HFFc6 (cell line): Measurements from ENCODE around the gene M1AP. TPM values are rescaled to one million over a fixed set of nuclear protein-coding genes. Genes with fewer than 3 reads are reported as not detected.

Source experiments
- DNase-seq: peaks from one replicate; pipeline ENCODE4 v3.0.0-alpha.2; 2018
- H3K27ac Mint-ChIP-seq: 2 replicates; pipeline ENCODE4 v1.8.0; 2020; ENCODE audit warnings: mild to moderate bottlenecking, mixed read lengths
- H3K27me3 Mint-ChIP-seq: 2 replicates; pipeline ENCODE4 v1.8.0; 2021; ENCODE audit warnings: mild to moderate bottlenecking, moderate library complexity, mixed read lengths; ENCODE audit not compliant: insufficient read depth
- H3K36me3 Mint-ChIP-seq: 2 replicates; pipeline ENCODE4 v1.8.0; 2021; ENCODE audit warnings: low read depth, mixed read lengths
- H3K4me1 Mint-ChIP-seq: 2 replicates; pipeline ENCODE4 v1.8.0; 2020; ENCODE audit warnings: low read depth, mixed read lengths
- H3K4me3 Mint-ChIP-seq: 2 replicates; pipeline ENCODE4 v1.8.0; 2020; ENCODE audit warnings: mild to moderate bottlenecking, moderate library complexity, mixed read lengths
- H3K9me3 Mint-ChIP-seq: 2 replicates; pipeline ENCODE4 v1.8.0; 2020; ENCODE audit warnings: mild to moderate bottlenecking, mixed read lengths
- total RNA-seq, 6 experiments: library from RNA; stranded (reverse); fragmentation: NEBNext Ultra II Directional; extraction: Animal tissue kit (Norgen Biotek cat#: 25700); gene quantifications; 2 replicates in 1 of 6; 3 replicates in 5 of 6; pipeline ENCODE4 v1.2.3, GENCODE V29; 2021
- TF ChIP-seq, protein P1 (sequence below): fragments of 200-600 bp; sonication (generic); IDR thresholded peaks from 2 replicates; pipeline ENCODE4 v1.5.0; 2021; ENCODE audit warnings: antibody characterized with exemption, mild to moderate bottlenecking

M1AP gene
- total RNA-seq, 6 experiments from 2014 or later: 0.14 to 0.38 (median 0.17) TPM; not detected in 1

DNA sequence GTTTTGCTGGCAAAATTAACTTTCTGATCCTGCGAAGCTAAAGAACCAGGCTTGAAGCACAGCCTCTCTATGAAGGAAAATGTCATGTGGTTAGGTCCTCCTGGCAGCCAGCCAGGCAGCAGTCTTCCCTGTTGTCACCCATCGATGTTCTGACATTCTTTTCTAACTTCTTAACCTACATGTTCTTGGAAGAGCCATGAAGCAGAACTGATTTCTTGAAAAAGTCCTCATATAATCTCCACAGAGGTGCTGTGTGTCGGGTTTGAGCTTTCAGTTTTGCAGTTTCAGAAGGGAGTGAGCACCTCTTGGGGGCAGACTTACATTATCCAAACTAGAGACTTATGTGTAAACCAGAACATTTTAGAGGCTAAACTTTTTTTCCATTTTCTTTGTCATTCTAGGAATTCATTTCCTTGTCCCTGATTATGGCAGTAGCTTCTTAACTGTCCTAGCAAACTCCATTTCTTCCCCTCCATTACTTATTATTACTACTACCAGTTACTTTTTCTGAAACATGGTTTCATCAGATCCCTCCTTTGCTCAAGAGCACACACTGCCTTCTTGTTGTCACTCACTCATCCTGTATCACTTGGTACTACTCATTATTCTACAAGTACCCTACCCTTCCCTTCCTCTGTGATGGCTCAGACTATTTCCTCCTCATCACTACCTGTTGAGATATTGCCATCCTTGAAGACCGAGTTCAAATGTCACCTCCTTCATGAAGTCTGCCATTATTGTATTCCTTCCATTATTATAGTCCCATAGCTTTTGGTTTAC, 62.5 kb downstream of the M1AP start:
- H3K4me3 Mint-ChIP-seq: no peak overlapping the region
- no peak for DNase-seq
- no peaks in the 10 kb centered on the region for H3K36me3 Mint-ChIP-seq
- peaks cover 3% of the 10 kb centered on the region; the same call in 1 of the 2 replicates for H3K27me3 Mint-ChIP-seq
- peaks cover 58% of the 10 kb centered on the region for H3K4me1 Mint-ChIP-seq
- H3K27ac Mint-ChIP-seq: peak overlapping the region; percentile 29
- no peaks in the 10 kb centered on the region for H3K9me3 Mint-ChIP-seq
- TF ChIP-seq, protein P1, sequence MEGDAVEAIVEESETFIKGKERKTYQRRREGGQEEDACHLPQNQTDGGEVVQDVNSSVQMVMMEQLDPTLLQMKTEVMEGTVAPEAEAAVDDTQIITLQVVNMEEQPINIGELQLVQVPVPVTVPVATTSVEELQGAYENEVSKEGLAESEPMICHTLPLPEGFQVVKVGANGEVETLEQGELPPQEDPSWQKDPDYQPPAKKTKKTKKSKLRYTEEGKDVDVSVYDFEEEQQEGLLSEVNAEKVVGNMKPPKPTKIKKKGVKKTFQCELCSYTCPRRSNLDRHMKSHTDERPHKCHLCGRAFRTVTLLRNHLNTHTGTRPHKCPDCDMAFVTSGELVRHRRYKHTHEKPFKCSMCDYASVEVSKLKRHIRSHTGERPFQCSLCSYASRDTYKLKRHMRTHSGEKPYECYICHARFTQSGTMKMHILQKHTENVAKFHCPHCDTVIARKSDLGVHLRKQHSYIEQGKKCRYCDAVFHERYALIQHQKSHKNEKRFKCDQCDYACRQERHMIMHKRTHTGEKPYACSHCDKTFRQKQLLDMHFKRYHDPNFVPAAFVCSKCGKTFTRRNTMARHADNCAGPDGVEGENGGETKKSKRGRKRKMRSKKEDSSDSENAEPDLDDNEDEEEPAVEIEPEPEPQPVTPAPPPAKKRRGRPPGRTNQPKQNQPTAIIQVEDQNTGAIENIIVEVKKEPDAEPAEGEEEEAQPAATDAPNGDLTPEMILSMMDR: no peak

DNA sequence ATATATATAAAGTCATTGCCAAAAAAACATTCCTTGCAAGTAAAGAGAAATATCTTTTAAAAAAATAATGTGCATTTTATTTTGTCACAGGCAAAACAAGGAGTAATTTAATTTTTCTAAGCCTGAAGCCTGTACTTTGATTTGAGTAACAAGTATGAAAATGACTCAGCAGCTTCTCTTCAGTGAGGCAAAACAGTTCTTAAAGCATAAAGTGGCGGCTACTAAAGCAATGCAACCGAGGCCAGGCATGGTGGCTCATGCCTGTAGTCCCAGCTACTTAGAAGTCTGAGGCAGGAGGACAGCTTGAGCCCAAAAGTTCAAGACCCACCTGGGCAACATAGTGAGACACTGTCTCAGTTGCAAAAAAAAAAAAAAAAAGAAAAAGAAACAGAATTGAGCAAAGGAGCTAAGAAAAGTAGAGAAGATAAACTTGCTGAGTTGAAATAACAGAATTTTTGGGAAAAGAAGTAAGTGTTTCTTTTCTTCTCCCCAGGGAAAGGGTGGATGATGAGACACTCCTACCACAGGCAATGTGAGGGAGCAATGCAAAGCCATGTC, 64.0 kb downstream of the M1AP start:
- peak overlapping the region; percentile 73 for H3K4me3 Mint-ChIP-seq
- peaks cover 58% of the 10 kb centered on the region for H3K4me1 Mint-ChIP-seq
- H3K27me3 Mint-ChIP-seq: no peaks in the 10 kb centered on the region
- no peaks in the 10 kb centered on the region for H3K36me3 Mint-ChIP-seq
- TF ChIP-seq, protein P1: no peak
- H3K9me3 Mint-ChIP-seq: no peaks in the 10 kb centered on the region
- DNase-seq: peak; percentile 52
- H3K27ac Mint-ChIP-seq: peak overlapping the region; percentile 95

DNA sequence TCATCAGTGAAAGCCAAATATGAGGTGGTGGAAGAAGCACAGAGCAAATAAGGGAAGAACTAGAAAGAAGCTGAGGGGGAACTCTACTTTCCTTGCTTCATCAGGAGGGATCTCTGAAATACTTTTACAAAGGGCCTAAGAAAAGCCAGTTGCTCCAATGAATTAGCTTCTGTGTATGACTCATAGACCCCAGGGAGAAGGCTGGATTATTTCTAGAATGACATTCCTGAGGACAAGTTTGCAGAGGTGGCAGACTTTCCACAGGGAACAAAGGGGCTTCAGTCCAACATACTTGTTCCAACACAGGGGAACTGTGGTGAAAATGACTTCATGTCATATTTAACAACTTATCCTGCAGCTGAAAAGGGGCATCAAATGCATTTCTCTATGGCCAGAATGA, 64.6 kb downstream of the M1AP start:
- H3K36me3 Mint-ChIP-seq: no peaks in the 10 kb centered on the region
- H3K4me1 Mint-ChIP-seq: peaks cover 52% of the 10 kb centered on the region
- peak overlapping the region; percentile 95 for H3K27ac Mint-ChIP-seq
- no peaks in the 10 kb centered on the region for H3K27me3 Mint-ChIP-seq
- peak overlapping the region; percentile 21; the same call in 1 of the 2 replicates for H3K4me3 Mint-ChIP-seq
- H3K9me3 Mint-ChIP-seq: no peaks in the 10 kb centered on the region
- DNase-seq: peak; percentile 57
- TF ChIP-seq, protein P1: no peak

DNA sequence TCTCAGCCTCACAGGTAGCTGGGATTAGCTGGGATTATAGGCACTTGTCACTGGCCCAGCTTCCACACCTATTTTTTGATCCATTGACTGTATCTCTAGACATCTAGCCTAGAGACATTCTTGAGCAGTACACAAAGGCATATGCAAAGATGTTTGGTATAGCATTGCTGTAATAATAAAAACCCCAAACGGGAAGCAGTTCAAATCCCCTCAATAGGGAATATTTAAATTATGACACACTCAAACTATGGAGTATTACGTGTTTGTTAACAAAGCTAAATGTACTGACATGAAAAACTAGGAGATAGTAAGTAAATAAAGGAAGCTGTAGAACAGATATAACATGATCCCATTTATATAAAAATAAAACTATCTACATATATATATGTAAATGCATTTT, 65.9 kb downstream of the M1AP start:
- Mint-ChIP-seq H3K4me3 (no peak overlapping the region), H3K27ac (no peak overlapping the region), H3K4me1 (peaks cover 54% of the 10 kb centered on the region), H3K9me3 (no peaks in the 10 kb centered on the region), H3K27me3 (no peaks in the 10 kb centered on the region), H3K36me3 (no peaks in the 10 kb centered on the region)
- no peak for DNase-seq
- TF ChIP-seq, protein P1: no peak

DNA sequence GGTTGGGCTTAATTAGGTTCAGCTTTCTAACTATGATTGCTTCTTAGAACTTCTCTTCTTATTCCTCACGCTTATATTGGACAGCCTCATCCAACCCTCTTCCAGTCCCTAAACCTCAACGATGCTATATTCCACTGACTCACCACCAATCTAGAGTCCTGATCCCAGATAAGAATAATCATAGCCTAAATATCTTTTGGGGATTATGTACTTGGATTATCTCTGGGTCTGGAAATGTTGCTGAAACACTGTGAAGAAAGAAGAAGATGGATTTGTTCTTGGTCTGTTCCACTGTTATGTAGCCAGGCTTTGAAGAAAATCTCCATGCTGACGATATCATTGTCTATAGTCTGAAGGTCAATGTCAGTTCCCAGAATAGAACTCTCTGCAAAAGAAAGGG, 66.7 kb downstream of the M1AP start:
- TF ChIP-seq, protein P1: no peak
- no peak for DNase-seq
- Mint-ChIP-seq H3K9me3 (no peaks in the 10 kb centered on the region), H3K36me3 (no peaks in the 10 kb centered on the region), H3K4me3 (no peak overlapping the region), H3K4me1 (peaks cover 62% of the 10 kb centered on the region), H3K27ac (no peak overlapping the region), H3K27me3 (no peaks in the 10 kb centered on the region)
